HG03432 (cell line): ENCODE measurements around the gene DTNB.
"Not testable (repeated sequence)": the region's sequence is repeated elsewhere in the genome, so short reads cannot be mapped to it uniquely, and the experiment has no call there.

ENCODE experiments used
- ATAC-seq: cut with Tn5 transposase; IDR thresholded peaks from one replicate; pipeline ENCODE4 v1.9.1; 2021; ENCODE audit warnings: mild to moderate bottlenecking, moderate library complexity; ENCODE audit not compliant: unreplicated experiment

The DTNB gene

GRCh38 chr2:25684577-25685473, 11.4 kb upstream of the DTNB start:
- no peak for ATAC-seq

GRCh38 chr2:25682082-25682481, 8.7 kb upstream of the DTNB start:
- no peak for ATAC-seq

- ATAC-seq, result no peak
Observed at GRCh38 chr2:25677877-25678276, 4.5 kb upstream of the DTNB start.

- no peak for ATAC-seq
Observed at GRCh38 chr2:25674077-25674362, 643 bp upstream of the DTNB start.

- ATAC-seq, result peak; percentile 73
Observed at GRCh38 chr2:25672494-25673299, 680 bp downstream of the DTNB start.

GRCh38 chr2:25671622-25672021, 1.8 kb downstream of the DTNB start:
- ATAC-seq, result no peak

GRCh38 chr2:25669520-25669919, 3.9 kb downstream of the DTNB start:
- no peak for ATAC-seq

GRCh38 chr2:25666218-25666617, 7.2 kb downstream of the DTNB start:
- no peak for ATAC-seq

- ATAC-seq, result not testable (repeated sequence)
Observed at GRCh38 chr2:25665429-25665828, 7.9 kb downstream of the DTNB start.

GRCh38 chr2:25664965-25665307, 8.4 kb downstream of the DTNB start:
- ATAC-seq, result no peak

- no peak for ATAC-seq
Observed at GRCh38 chr2:25664183-25664964, 9.0 kb downstream of the DTNB start.

GRCh38 chr2:25655316-25655715, 18.1 kb downstream of the DTNB start:
- ATAC-seq, result no peak

- no peak for ATAC-seq
Observed at GRCh38 chr2:25654801-25655200, 18.6 kb downstream of the DTNB start.

GRCh38 chr2:25651782-25652455, 21.5 kb downstream of the DTNB start:
- ATAC-seq, result no peak

GRCh38 chr2:25651066-25651465, 22.3 kb downstream of the DTNB start:
- no peak for ATAC-seq

- no peak for ATAC-seq
Observed at GRCh38 chr2:25650256-25650655, 23.1 kb downstream of the DTNB start.

- no peak for ATAC-seq
Observed at GRCh38 chr2:25649786-25650185, 23.6 kb downstream of the DTNB start.

GRCh38 chr2:25642298-25642697, 31.1 kb downstream of the DTNB start:
- no peak for ATAC-seq

- no peak for ATAC-seq
Observed at GRCh38 chr2:25639696-25640095, 33.7 kb downstream of the DTNB start.

GRCh38 chr2:25639131-25639530, 34.2 kb downstream of the DTNB start:
- no peak for ATAC-seq

- no peak for ATAC-seq
Observed at GRCh38 chr2:25635797-25636196, 37.6 kb downstream of the DTNB start.
